Tibial nerve (tissue), 3 donors: Measurements from ENCODE around the gene GNB1L.

Experiments
- CTCF ChIP-seq, 5 experiments: fragments of 200-600 bp in 3 of 5; fragments of 450-650 bp in 2 of 5; sonication (generic) in 3 of 5; IDR thresholded peaks; one replicate each; pipeline ENCODE4 v1.5.1; 2016 to 2019; ENCODE audit warnings: antibody characterized with exemption in 5 of 5, mild to moderate bottlenecking in 3 of 5, moderate library complexity in 2 of 5
- POLR2A ChIP-seq, 2 donors: fragments of 450-650 bp; IDR thresholded peaks; one replicate each; pipeline ENCODE4 v1.6.1; 2017; ENCODE audit warnings: antibody characterized with exemption in 2 of 2, mild to moderate bottlenecking in 2 of 2, moderate library complexity in 2 of 2

- TF ChIP-seq POLR2A (IDR thresholded peaks at IDR 0.05) (no peak), CTCF (IDR thresholded peaks at IDR 0.05) (no peak)
These were observed 91.9 kb downstream of the GNB1L start for GRCh38 chr22:19762568-19763457.
